GM21360 (cell line): ENCODE measurements around the gene HLA-DMA.
A peak's percentile ranks its signal among the peaks of the same experiment; 100 is the strongest.

Experiments used
- ATAC-seq: cut with Tn5 transposase; IDR thresholded peaks from one replicate; pipeline ENCODE4 v1.9.1; 2021; ENCODE audit warnings: mild to moderate bottlenecking, moderate library complexity; ENCODE audit not compliant: unreplicated experiment

Gene HLA-DMA

GRCh38 chr6:32952817-32953739 lies at the start of gene HLA-DMA:
HLA-DMA (minus strand) TSS chr6:32953097; CDS start chr6:32953036, 61 bp downstream.
- peak; percentile 85 for ATAC-seq

DNA sequence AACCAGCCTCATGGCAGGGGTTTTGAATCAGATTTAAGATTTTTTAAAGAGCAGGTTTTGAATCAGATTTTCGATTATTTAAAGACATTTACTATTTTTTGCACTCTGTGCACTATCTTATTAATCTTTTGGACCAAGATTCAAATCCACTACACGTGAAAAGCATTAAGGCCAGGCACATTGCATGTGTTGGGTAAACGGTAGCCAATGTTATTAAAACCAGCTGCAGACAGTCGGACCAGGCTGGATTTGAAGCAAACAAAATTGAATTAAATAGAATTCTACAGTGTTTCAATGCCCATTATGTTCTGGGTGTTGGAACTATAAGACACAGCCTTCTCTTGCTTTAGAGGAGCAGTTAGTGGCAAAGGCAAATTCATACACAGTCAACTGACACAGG lies 48.8 kb upstream of the HLA-DMA start:
- no peak for ATAC-seq

GRCh38 chr6:33000055-33000454 lies 47.2 kb upstream of the HLA-DMA start:
- no peak for ATAC-seq

DNA sequence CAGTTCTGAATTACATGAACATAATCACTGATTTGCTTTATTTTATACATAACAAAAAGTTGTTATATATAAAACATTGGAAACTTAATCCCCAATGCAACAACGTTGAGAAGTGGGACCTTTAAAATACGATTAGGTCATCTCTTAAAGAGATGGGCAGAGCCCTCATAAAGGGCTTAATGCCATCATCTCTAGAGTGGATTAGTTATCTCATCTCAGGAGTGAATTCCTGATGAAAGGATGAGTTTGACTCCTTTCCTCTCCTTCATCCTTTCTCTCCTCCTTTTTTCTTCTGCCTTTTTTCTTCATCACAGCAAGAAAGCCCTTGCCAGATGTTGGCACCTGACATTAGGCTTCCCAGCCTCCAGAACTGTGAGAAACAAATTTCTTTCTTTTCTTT lies 42.6 kb upstream of the HLA-DMA start:
- no peak for ATAC-seq

- no peak for ATAC-seq
These were observed 40.6 kb upstream of the HLA-DMA start for GRCh38 chr6:32993363-32993973.

GRCh38 chr6:32991972-32992371 lies 39.1 kb upstream of the HLA-DMA start:
- ATAC-seq: no peak

GRCh38 chr6:32989368-32989767 lies 36.5 kb upstream of the HLA-DMA start:
- ATAC-seq: no peak

- no peak for ATAC-seq
These were observed 31.9 kb upstream of the HLA-DMA start for GRCh38 chr6:32984622-32985389.

DNA sequence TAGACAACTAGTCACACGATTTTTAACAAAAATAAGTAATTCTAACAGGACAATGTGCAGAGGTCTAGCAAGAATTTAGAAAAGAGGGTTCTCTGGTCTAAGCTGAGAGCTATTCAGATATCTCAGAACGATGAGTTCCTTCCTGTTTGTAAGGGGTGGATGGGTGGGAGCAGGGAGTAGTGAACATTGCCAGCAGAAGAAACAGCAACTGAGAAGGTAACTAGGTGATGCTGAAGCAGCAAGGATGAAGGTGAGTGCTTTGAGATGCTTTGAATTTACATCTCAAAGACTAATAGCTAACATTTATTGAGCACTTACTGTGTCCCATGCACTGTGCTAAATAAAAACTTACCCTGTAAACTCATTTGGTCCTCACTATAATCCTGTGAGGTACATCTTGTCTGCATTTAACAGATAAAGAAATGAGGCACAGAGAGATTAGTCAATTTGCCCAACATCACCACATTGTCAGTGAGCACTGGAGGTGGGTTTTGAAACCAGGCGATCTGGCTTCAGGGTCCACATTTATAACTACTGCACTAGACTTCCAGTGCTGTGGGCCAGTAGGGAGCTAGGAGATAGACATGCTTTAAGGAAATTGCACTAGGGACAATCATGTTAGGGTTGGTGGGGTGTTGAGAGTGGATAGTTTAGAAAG lies 31.2 kb upstream of the HLA-DMA start:
- ATAC-seq: no peak

- ATAC-seq: no peak
These were observed 30.6 kb upstream of the HLA-DMA start for GRCh38 chr6:32983493-32983848.

GRCh38 chr6:32982702-32983492 lies 30.0 kb upstream of the HLA-DMA start:
- no peak for ATAC-seq

GRCh38 chr6:32982084-32982701 lies 29.3 kb upstream of the HLA-DMA start:
- ATAC-seq: no peak

GRCh38 chr6:32980488-32981038 lies 27.7 kb upstream of the HLA-DMA start:
- ATAC-seq: no peak

DNA sequence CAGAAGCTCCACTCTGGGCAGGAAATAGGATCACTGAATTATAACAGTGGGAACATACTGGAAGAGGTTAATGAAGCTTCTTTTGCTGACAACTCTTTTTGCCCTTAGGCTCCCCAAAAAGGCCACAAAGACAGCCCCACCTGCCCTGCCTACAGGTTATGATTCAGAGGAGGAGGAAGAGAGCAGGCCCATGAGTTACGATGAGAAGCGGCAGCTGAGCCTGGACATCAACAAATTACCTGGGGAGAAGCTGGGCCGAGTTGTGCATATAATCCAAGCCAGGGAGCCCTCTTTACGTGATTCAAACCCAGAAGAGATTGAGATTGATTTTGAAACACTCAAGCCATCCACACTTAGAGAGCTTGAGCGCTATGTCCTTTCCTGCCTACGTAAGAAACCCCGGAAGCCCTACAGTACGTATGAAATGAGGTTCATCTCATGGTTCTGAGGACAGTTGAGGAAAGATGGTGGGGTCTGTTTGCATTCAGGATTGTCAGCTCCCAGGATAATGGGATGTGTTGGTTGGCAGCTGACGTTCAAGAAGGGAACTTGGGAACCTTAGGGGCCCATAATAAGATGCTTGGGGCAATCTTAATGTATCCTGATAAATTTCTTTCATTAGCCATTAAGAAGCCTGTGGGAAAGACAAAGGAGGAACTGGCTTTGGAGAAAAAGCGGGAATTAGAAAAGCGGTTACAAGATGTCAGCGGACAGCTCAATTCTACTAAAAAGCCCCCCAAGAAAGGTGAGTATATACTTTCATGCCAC lies 27.0 kb upstream of the HLA-DMA start:
- ATAC-seq: no peak

DNA sequence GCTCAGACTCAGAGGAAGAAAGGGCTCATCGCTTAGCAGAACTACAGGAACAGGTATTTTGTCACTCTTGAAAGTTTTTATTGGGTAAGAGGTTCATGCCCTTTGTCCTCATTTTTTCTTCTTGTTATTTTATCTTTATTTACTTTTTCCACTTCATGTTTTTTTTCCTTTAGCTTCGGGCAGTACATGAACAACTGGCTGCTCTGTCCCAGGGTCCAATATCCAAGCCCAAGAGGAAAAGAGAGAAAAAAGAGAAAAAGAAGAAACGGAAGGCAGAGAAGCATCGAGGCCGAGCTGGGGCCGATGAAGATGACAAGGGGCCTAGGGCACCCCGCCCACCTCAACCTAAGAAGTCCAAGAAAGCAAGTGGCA lies 25.0 kb upstream of the HLA-DMA start:
- no peak for ATAC-seq

DNA sequence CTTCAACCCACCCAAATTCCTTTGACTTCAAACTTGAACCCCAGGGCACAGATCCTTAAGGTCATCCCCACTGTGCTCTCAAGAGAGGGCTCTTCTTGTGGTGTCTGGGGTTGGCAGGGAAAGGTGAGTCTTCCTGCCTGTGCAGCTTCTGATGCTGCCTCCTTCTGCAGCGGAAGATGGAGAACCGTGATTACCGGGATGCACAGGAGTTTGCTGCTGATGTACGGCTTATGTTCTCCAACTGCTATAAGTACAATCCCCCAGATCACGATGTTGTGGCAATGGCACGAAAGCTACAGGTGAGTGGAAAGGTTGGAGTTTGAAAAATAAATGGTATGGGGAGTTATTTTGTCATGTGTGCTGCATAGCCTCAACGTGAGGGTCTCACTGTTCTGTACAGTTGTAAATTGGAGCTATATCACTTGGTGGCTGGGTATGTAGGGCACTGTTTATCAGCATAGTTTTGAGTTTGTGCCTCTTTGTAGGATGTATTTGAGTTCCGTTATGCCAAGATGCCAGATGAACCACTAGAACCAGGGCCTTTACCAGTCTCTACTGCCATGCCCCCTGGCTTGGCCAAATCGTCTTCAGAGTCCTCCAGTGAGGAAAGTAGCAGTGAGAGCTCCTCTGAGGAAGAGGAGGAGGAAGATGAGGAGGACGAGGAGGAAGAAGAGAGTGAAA lies 24.5 kb upstream of the HLA-DMA start:
- ATAC-seq: no peak

GRCh38 chr6:32976334-32977069 lies 23.6 kb upstream of the HLA-DMA start:
- ATAC-seq: no peak

GRCh38 chr6:32975886-32976285 lies 23.0 kb upstream of the HLA-DMA start:
- ATAC-seq: no peak
